Liver (tissue), 3 donors: ENCODE data around the gene SECTM1.

Experiments used
- EGR1 ChIP-seq, 2 donors: IDR thresholded peaks; 2 replicates each; pipeline ENCODE4 v1.6.1; 2016 to 2018; ENCODE audit warnings: antibody characterized with exemption in 2 of 2, low read depth in 2 of 2
- JUND ChIP-seq, 2 donors: IDR thresholded peaks; 2 replicates each; pipeline ENCODE4 v1.6.1; 2016; ENCODE audit warnings: antibody characterized with exemption in 2 of 2
- NR2F2 ChIP-seq: IDR thresholded peaks from 2 replicates; pipeline ENCODE4 v1.6.1; 2016; ENCODE audit warnings: antibody characterized with exemption
- RAD21 ChIP-seq, 2 donors: IDR thresholded peaks; 2 replicates each; pipeline ENCODE4 v1.6.1; 2016; ENCODE audit warnings: antibody characterized with exemption in 2 of 2, mild to moderate bottlenecking in 2 of 2
- RXRA ChIP-seq, 2 donors: IDR thresholded peaks; 2 replicates each; pipeline ENCODE4 v1.6.1; 2017 to 2018; ENCODE audit warnings: antibody characterized with exemption in 2 of 2, mild to moderate bottlenecking in 1 of 2
- TF ChIP-seq, protein P1 (sequence below): fragments of 150-350 bp; IDR thresholded peaks from 2 replicates; pipeline ENCODE4 v1.5.1; 2017; ENCODE audit warnings: improper control_type of control experiment, low read depth, low read length; ENCODE audit not compliant: missing input control
- TF ChIP-seq, protein P2 (sequence below): IDR thresholded peaks from 2 replicates; pipeline ENCODE4 v1.6.1; 2016; ENCODE audit warnings: antibody characterized with exemption
- donor health status: healthy.
- donor health status: healthy.

DNA sequence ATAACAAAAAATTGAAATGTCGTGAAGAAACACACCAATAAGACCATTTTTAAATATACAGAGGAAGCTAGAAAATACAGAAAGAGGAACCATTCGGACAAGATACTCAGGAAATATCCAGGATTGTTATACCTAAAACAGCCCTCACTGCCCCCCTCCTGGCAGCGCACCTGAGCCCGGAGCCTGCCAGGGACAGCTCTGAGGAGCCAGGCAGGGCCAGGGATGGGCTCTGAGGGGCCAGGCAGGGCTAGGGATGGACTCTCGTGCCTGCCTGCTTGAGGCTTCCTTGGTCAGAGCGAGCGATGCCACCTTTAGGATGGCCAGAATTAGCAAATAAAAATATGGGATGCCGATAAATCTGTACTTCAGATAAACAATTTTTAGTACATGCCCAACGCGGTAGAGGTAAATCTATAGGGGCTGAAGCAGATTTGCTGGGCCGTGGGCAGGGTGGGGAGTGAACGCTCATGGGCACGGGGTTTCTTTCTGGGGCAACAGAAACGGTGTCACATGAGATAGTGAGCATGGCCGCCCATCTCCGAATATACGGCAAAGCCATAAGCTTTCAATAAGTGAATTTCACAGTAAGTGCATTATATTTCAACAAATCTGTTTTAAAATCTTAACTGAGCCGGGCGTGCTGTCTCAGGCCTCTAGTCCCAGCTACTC is 41.9 kb downstream of the SECTM1 start:
- no peak for TF ChIP-seq EGR1 (IDR thresholded peaks at IDR 0.05; ENCODE audit: low read depth in 2 of 2)
- TF ChIP-seq NR2F2: no peak
- TF ChIP-seq, protein P1, sequence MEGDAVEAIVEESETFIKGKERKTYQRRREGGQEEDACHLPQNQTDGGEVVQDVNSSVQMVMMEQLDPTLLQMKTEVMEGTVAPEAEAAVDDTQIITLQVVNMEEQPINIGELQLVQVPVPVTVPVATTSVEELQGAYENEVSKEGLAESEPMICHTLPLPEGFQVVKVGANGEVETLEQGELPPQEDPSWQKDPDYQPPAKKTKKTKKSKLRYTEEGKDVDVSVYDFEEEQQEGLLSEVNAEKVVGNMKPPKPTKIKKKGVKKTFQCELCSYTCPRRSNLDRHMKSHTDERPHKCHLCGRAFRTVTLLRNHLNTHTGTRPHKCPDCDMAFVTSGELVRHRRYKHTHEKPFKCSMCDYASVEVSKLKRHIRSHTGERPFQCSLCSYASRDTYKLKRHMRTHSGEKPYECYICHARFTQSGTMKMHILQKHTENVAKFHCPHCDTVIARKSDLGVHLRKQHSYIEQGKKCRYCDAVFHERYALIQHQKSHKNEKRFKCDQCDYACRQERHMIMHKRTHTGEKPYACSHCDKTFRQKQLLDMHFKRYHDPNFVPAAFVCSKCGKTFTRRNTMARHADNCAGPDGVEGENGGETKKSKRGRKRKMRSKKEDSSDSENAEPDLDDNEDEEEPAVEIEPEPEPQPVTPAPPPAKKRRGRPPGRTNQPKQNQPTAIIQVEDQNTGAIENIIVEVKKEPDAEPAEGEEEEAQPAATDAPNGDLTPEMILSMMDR: no peak
- TF ChIP-seq, protein P2, sequence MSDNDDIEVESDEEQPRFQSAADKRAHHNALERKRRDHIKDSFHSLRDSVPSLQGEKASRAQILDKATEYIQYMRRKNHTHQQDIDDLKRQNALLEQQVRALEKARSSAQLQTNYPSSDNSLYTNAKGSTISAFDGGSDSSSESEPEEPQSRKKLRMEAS: no peak
- no peak for TF ChIP-seq RAD21 (IDR thresholded peaks at IDR 0.05)
- no peak for TF ChIP-seq JUND (IDR thresholded peaks at IDR 0.05)
- no peak for TF ChIP-seq RXRA (IDR thresholded peaks at IDR 0.05)
